NB4 (cell line): ENCODE results near the gene ZCCHC7.
"Not testable (repeated sequence)": the region's sequence is repeated elsewhere in the genome, so short reads cannot be mapped to it uniquely, and the experiment has no call there.

Experiments
- DNase-seq: peaks from one replicate; pipeline ENCODE4 v3.0.0; 2010; ENCODE audit warnings: low read depth
- H3K4me3 ChIP-seq: one replicate; pipeline ENCODE4 v1.5.1; 2011; ENCODE audit warnings: mild to moderate bottlenecking, low read depth, low read length, moderate library complexity
- MYC ChIP-seq: IDR thresholded peaks from 2 replicates; pipeline ENCODE4 v1.6.1; 2011; ENCODE audit warnings: low read depth, low read length
- POLR2A ChIP-seq: IDR thresholded peaks from 2 replicates; pipeline ENCODE4 v1.6.1; 2011; ENCODE audit warnings: mild to moderate bottlenecking; ENCODE audit not compliant: insufficient read length; ENCODE audit errors: extremely low read depth
- TF ChIP-seq, protein P1 (sequence below): IDR thresholded peaks from 2 replicates; pipeline ENCODE4 v1.6.1; 2011; ENCODE audit warnings: low read depth, low read length
- TF ChIP-seq, protein P2 (sequence below): IDR thresholded peaks from one replicate; pipeline ENCODE4 v1.5.1; 2012; ENCODE audit warnings: low read depth, low read length

The ZCCHC7 gene

DNA sequence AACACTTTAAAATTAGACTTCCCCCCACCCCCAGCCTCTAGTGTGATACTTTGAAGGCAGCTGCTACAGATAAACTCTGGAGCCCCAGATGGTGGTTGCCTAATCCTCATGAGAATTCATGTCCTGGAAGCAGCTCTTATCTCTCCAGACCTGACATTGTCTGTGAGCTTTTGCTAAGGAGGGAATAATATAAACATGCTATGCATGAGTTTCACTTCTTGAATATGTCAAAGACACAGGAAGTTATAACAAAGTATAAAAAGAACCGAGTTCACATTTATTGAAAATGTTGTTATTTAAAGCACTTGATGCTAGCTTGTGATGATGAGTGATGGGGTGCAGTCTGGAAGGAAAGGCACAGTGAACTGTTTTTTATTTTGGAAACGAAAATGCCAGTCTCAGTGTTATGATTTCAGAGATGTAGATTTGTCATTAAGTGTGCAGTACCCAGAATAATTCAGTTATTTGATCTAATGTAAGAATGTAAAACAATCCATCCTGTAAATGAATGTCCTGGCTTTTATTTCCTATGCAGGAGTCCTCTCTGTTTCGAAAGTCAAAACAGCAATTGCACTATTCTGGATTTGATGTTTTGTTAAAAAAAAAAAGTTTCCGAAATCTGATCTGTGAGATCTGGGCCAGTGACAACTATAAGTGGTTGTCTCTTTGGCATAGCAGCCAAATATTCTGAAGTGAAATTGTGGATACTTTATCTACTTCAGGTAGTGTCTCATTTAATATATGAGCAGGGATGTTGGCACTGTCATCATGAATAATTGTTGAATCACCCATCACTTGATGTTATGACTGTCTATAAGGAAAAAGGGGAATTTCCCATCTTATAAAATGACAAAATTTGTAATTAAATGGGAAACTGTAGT, 77.0 kb downstream of the ZCCHC7 start:
- peak overlapping the region; percentile 25 for H3K4me3 ChIP-seq
- DNase-seq = peak; percentile 93

DNA sequence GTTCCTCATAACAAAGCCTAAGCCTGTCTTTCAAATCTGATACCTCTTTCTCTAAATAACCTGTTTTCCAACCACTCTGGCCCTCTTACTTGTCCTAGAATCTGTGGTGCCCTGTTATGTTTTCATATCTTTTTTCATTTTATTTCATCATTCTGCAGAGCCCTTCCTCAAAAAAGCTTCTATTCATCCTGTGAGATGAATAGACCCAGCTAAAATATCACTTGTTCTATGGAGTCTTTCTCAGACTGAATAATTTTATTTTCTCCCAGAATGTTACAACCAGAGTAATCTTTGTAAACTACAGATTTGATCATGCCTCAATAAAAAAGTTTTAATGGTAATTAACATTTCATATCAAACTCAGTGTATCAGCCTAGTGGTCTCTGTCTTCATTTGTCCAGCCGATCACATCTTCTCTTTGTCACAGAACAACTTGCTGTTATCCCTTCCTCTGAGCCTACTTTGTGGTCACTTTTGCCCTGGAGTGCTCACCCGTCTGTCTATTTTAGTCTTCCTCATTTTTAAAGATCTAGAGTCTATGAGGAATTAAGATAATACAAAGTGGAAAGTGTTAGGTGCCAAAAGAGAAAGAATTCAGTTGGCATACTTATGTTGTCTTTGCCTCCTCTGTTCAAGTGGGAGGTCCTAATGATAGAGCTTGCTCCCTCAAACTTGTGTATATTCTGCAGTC, 77.8 kb downstream of the ZCCHC7 start:
- H3K4me3 ChIP-seq = no peak overlapping the region
- TF ChIP-seq MYC (no peak), POLR2A (no peak)
- TF ChIP-seq, protein P1, sequence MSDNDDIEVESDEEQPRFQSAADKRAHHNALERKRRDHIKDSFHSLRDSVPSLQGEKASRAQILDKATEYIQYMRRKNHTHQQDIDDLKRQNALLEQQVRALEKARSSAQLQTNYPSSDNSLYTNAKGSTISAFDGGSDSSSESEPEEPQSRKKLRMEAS = no peak
- TF ChIP-seq, protein P2, sequence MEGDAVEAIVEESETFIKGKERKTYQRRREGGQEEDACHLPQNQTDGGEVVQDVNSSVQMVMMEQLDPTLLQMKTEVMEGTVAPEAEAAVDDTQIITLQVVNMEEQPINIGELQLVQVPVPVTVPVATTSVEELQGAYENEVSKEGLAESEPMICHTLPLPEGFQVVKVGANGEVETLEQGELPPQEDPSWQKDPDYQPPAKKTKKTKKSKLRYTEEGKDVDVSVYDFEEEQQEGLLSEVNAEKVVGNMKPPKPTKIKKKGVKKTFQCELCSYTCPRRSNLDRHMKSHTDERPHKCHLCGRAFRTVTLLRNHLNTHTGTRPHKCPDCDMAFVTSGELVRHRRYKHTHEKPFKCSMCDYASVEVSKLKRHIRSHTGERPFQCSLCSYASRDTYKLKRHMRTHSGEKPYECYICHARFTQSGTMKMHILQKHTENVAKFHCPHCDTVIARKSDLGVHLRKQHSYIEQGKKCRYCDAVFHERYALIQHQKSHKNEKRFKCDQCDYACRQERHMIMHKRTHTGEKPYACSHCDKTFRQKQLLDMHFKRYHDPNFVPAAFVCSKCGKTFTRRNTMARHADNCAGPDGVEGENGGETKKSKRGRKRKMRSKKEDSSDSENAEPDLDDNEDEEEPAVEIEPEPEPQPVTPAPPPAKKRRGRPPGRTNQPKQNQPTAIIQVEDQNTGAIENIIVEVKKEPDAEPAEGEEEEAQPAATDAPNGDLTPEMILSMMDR = no peak
- peak; percentile 69 for DNase-seq

More for the DNA sequence above, 77.0 kb downstream of the ZCCHC7 start:
- no peak for TF ChIP-seq MYC
- TF ChIP-seq, protein P1 = 0 out of 2 replicates have a peak, but pooled peaks have one; percentile 25

DNA sequence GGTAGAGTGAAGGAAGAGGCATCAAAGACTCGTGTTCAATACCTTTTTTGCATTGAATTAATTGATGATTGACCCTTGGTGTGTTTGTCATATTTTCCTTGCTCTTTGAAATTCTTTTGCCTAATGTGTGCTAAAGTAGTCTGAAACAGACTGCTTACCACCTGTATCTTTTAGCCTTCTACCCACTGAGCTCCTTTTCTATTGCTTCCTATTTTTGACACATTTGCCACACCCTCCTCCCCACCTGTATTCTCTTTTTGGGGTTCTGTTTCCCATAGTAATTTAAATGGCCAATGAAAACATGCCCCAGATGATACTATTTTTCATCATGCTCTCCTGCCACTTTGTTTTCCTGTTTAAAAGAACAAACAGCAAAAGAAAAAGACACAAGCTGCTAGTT, 78.5 kb downstream of the ZCCHC7 start:
- H3K4me3 ChIP-seq = no peak overlapping the region
- TF ChIP-seq, protein P1 = no peak
- TF ChIP-seq MYC (no peak), POLR2A (no peak)
- TF ChIP-seq, protein P2 = no peak
- DNase-seq = no peak

DNA sequence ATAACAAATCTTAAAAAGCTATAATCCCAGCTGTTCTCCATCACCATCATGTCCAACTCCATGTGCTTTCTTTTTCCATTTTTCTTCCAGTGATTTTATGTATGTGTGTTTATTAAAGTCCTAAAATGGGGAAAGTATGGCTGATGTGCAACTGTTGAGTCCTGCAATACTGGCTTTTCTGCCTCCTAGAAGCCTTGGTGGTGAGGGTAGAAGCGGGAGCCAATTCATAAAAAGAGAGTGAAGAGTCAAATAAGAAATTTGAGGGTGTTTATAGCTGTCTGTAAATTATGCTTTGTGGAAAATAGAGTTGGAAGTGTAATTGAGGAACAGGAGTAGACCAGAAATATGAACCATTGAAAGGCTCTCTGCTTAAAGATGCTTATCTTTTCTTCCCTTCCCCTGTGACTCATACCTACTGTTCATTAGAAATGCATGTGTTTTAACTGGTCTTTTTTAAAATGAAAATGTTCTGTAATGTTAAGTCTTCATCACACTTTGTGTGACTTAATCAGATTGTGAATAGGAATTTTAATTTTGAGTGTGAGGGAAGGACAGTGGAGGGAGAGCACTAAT, 80.1 kb downstream of the ZCCHC7 start:
- TF ChIP-seq, protein P2 = no peak
- 0 out of 2 replicates have a peak, but pooled peaks have one; percentile 26 for TF ChIP-seq MYC
- no peak overlapping the region for H3K4me3 ChIP-seq
- peak; percentile 67 for DNase-seq

DNA sequence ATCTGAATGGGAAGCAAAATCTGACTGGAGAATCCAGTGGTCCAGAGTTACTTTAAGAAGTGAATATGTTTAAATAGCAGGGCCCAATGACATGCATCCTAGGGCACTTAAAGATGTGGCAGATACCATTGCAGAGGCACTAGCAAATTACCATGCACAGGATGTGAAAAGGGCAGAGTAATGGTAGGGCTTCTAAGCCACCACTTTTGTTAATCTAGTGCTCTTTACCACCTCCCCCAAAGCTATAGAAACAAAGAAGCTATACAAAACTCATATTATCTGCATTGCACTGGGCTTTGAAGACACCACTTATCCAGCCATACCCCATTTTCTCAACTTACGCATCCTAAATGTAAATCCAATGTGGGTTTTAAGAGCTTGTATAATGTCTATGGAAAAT, 81.2 kb downstream of the ZCCHC7 start:
- no peak for DNase-seq
- no peak overlapping the region for H3K4me3 ChIP-seq
- TF ChIP-seq, protein P2 = no peak
- no peak for TF ChIP-seq POLR2A
- TF ChIP-seq, protein P1 = no peak
- TF ChIP-seq MYC = no peak

DNA sequence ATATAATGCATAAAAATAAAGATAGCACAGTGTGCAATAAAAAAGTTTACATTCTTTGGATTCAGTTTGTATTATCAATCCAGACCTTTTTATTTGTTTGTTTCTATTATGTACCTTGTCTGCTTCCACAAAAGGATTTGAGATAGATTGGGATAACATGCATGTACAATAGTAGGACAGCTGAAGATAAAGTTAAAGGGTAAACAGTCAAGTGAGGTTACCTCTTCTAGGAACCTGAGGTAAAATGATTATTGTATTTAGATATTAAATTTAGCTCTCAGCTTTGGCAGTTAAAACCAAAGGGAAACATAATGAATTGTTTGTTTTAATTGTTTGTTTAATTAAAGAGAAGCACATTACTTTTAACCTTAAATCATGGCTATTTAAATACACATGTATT, 81.7 kb downstream of the ZCCHC7 start:
- DNase-seq = no peak
- TF ChIP-seq, protein P2 = no peak
- TF ChIP-seq POLR2A = no peak
- TF ChIP-seq MYC = no peak
- TF ChIP-seq, protein P1 = no peak
- no peak overlapping the region for H3K4me3 ChIP-seq

DNA sequence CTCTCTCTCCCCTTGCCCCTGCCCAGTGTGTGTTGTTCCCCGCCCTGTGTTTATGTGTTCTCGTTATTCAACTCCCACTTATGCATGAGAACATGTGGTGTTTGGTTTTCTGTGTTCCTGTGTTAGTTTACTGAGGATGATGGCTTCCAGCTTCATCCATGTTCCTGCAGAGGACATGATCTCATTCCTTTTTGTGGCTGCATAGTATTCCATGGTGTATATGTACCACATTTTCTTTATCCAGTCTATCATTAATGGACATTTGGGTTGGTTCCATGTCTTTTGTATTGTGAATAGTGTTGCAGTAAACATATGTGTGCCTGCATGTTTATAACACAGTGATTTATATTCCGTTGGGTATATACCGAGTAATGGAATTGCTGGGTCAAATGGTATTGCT, 83.1 kb downstream of the ZCCHC7 start:
- DNase-seq = not testable (repeated sequence)

More for the DNA sequence above, 83.1 kb downstream of the ZCCHC7 start:
- H3K4me3 ChIP-seq = not testable (repeated sequence)
